ENCODE measurements around the gene ITPR1. TPM values are rescaled to one million over a fixed set of nuclear protein-coding genes. Genes with fewer than 3 reads are reported as not detected.

The ITPR1 gene
- total and polyA plus RNA-seq, 2 experiments from 2014 or later = 6.8 to 21.0 TPM

- H3K27me3 ChIP-seq (ENCODE audit: insufficient read depth) = no peaks in the 10 kb centered on the region
- Mint-ChIP-seq H3K4me3 (no peak overlapping the region), H3K27ac (no peak overlapping the region), H3K27me3 (ENCODE audit: insufficient read depth, low read depth, poor library complexity) (no peaks in the 10 kb centered on the region), H3K9me3 (no peaks in the 10 kb centered on the region), H3K36me3 (ENCODE audit: low read depth) (no peaks in the 10 kb centered on the region), H3K4me1 (no peaks in the 10 kb centered on the region)
- DNase-seq (ENCODE audit: low spot score) (no peak), ATAC-seq (no peak)
- no peak overlapping the region for H2AFZ ChIP-seq
- H3K4me1 ChIP-seq (ENCODE audit: insufficient read depth) = no peaks in the 10 kb centered on the region
- H3F3A ChIP-seq (replicated peaks; ENCODE audit: low read depth) = no peaks in the 10 kb centered on the region
- no peaks in the 10 kb centered on the region for H3K36me3 ChIP-seq (ENCODE audit: insufficient read depth)
- no peak overlapping the region for H3K4me2 ChIP-seq
- H3K9me2 ChIP-seq (ENCODE audit: insufficient read depth) = peaks cover 11% of the 10 kb centered on the region
- TF ChIP-seq STAT1 (IDR thresholded peaks at IDR 0.05; ENCODE audit: unreplicated experiment) = no peak
- TF ChIP-seq JUNB (IDR thresholded peaks at IDR 0.05; ENCODE audit: unreplicated experiment) = no peak
- no peak for TF ChIP-seq CTCF (conservative IDR thresholded peaks at IDR 0.05; ENCODE audit: low read depth in 2 of 2)
- TF ChIP-seq ZNF114 (CRISPR knock-in tag; IDR thresholded peaks at IDR 0.05) = no peak
- no peak for TF ChIP-seq NANOG (IDR thresholded peaks at IDR 0.05; ENCODE audit: borderline replicate concordance)
- TF ChIP-seq, protein P1, sequence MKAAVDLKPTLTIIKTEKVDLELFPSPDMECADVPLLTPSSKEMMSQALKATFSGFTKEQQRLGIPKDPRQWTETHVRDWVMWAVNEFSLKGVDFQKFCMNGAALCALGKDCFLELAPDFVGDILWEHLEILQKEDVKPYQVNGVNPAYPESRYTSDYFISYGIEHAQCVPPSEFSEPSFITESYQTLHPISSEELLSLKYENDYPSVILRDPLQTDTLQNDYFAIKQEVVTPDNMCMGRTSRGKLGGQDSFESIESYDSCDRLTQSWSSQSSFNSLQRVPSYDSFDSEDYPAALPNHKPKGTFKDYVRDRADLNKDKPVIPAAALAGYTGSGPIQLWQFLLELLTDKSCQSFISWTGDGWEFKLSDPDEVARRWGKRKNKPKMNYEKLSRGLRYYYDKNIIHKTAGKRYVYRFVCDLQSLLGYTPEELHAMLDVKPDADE (IDR thresholded peaks at IDR 0.05) = no peak
- TF ChIP-seq EZH2 (IDR thresholded peaks at IDR 0.05; ENCODE audit: low read depth, unreplicated experiment) = no peak
- TF ChIP-seq CREB1 (CRISPR knock-in tag; IDR thresholded peaks at IDR 0.05; ENCODE audit: low read depth) = no peak
- no peak for TF ChIP-seq EZH2phosphoT487 (IDR thresholded peaks at IDR 0.05; ENCODE audit: unreplicated experiment)
- no peak for TF ChIP-seq POLR2AphosphoS5 (IDR thresholded peaks at IDR 0.05; ENCODE audit: low read depth)
- TF ChIP-seq ZNF462 (CRISPR knock-in tag; IDR thresholded peaks at IDR 0.05) = no peak
- no peak for TF ChIP-seq REST (IDR thresholded peaks at IDR 0.05; ENCODE audit: unreplicated experiment)
- no peak for TF ChIP-seq ZNF331 (CRISPR knock-in tag; IDR thresholded peaks at IDR 0.05; ENCODE audit: low read depth)
- no peaks in the 10 kb centered on the region for H4K20me1 ChIP-seq (replicated peaks; ENCODE audit: insufficient read depth)
- no peak overlapping the region for H3K4me3 ChIP-seq
- no peaks in the 10 kb centered on the region for H3K79me2 ChIP-seq (replicated peaks; ENCODE audit: insufficient read depth)
- H3K27ac ChIP-seq (ENCODE audit: low read depth) = no peak overlapping the region
Observed at GRCh38 chr3:4743371-4743770, 250.2 kb downstream of the ITPR1 start.

Data from GM23338 (cell line).